ENCODE data around the gene GTPBP3. TPM values are rescaled to one million over a fixed set of nuclear protein-coding genes. Genes with fewer than 3 reads are reported as not detected.

Gene GTPBP3
- total and polyA plus RNA-seq, 9 of the 15 experiments (the other 6 are each of a cell fraction or from before 2014, with no cell fraction given): 4.9 to 124 (median 22.6) TPM

DNA sequence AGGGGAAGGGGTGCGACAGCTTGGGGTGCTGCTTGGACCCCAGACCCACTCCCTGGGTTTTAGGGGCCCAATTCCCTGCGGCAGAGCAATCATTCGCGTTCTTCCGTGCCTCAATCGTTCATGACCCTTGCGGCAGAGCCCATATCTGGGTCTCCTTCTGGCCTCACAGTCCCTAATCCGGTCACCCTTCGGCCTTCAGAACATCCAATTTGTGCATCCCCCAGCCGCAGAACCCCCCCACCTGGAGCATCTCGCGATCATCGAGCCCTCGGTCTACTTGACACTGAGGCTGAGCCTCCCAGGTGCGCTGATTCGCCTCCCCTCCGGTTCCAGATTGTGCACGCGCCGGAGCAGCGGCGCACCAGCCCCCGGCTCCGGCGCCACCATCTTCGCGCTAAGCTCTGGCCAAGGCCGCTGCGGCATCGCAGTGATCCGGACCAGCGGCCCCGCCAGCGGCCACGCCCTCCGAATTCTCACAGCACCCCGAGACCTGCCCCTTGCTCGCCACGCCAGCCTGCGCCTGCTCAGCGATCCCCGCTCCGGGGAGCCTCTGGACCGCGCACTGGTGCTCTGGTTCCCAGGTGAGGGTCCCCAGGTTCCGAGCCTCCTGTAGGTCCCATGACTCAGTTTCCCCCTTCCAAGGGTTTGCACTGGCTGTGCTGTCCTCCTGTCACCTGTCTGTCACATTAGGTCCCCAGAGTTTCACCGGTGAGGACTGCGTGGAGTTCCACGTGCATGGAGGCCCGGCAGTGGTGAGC is 501 bp downstream of the GTPBP3 start (continued):
- TF ChIP-seq, protein P1, sequence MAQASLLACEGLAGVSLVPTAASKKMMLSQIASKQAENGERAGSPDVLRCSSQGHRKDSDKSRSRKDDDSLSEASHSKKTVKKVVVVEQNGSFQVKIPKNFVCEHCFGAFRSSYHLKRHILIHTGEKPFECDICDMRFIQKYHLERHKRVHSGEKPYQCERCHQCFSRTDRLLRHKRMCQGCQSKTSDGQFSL (CRISPR knock-in tag; IDR thresholded peaks at IDR 0.05): peak; percentile 88
- TF ChIP-seq, protein P1 (tag; IDR thresholded peaks at IDR 0.05): peak in 1 of 2 experiments; percentile 42; a peak in 1 of 4 replicates
- TF ChIP-seq MTF1 (CRISPR knock-in tag; IDR thresholded peaks at IDR 0.05; ENCODE audit: borderline replicate concordance) (no peak), EHMT2 (IDR thresholded peaks at IDR 0.05) (no peak), HOXB6 (CRISPR knock-in tag; IDR thresholded peaks at IDR 0.05; ENCODE audit: borderline replicate concordance) (no peak), CXXC5 (CRISPR knock-in tag; IDR thresholded peaks at IDR 0.05) (no peak; the same call in 1 of the 2 replicates), C11orf30 (IDR thresholded peaks at IDR 0.05; ENCODE audit: low read depth) (no peak), ZFP30 (CRISPR knock-in tag; IDR thresholded peaks at IDR 0.05; ENCODE audit: borderline replicate concordance) (no peak), NCOA2 (IDR thresholded peaks at IDR 0.05; ENCODE audit: partially characterized antibody in 2 of 2) (no peak), ZNF785 (CRISPR knock-in tag; IDR thresholded peaks at IDR 0.05) (no peak), IRF2 (CRISPR knock-in tag; IDR thresholded peaks at IDR 0.05) (no peak), ZNF778 (CRISPR knock-in tag; IDR thresholded peaks at IDR 0.05) (no peak), ZNF184 (CRISPR knock-in tag; IDR thresholded peaks at IDR 0.05) (no peak), ZNF316 (IDR thresholded peaks at IDR 0.05) (no peak), PCBP2 (IDR thresholded peaks at IDR 0.05; ENCODE audit: low read depth, low read length, poor library complexity, severe bottlenecking) (no peak), CTBP1 (IDR thresholded peaks at IDR 0.05; ENCODE audit: borderline replicate concordance) (no peak), RAD21 (CRISPR knock-in tag; conservative IDR thresholded peaks at IDR 0.05 in 1 of 2, IDR thresholded peaks at IDR 0.05 in 1 of 2) (no peak), ZBTB8A (IDR thresholded peaks at IDR 0.05; ENCODE audit: partially characterized antibody) (no peak)
- TF ChIP-seq, protein P2, sequence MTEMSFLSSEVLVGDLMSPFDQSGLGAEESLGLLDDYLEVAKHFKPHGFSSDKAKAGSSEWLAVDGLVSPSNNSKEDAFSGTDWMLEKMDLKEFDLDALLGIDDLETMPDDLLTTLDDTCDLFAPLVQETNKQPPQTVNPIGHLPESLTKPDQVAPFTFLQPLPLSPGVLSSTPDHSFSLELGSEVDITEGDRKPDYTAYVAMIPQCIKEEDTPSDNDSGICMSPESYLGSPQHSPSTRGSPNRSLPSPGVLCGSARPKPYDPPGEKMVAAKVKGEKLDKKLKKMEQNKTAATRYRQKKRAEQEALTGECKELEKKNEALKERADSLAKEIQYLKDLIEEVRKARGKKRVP (CRISPR knock-in tag; IDR thresholded peaks at IDR 0.05): no peak
- TF ChIP-seq, protein P3, sequence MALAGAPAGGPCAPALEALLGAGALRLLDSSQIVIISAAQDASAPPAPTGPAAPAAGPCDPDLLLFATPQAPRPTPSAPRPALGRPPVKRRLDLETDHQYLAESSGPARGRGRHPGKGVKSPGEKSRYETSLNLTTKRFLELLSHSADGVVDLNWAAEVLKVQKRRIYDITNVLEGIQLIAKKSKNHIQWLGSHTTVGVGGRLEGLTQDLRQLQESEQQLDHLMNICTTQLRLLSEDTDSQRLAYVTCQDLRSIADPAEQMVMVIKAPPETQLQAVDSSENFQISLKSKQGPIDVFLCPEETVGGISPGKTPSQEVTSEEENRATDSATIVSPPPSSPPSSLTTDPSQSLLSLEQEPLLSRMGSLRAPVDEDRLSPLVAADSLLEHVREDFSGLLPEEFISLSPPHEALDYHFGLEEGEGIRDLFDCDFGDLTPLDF (CRISPR knock-in tag; IDR thresholded peaks at IDR 0.05): no peak
- TF ChIP-seq, protein P4, sequence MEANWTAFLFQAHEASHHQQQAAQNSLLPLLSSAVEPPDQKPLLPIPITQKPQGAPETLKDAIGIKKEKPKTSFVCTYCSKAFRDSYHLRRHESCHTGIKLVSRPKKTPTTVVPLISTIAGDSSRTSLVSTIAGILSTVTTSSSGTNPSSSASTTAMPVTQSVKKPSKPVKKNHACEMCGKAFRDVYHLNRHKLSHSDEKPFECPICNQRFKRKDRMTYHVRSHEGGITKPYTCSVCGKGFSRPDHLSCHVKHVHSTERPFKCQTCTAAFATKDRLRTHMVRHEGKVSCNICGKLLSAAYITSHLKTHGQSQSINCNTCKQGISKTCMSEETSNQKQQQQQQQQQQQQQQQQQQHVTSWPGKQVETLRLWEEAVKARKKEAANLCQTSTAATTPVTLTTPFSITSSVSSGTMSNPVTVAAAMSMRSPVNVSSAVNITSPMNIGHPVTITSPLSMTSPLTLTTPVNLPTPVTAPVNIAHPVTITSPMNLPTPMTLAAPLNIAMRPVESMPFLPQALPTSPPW (CRISPR knock-in tag; IDR thresholded peaks at IDR 0.05): no peak
- TF ChIP-seq, protein P5, sequence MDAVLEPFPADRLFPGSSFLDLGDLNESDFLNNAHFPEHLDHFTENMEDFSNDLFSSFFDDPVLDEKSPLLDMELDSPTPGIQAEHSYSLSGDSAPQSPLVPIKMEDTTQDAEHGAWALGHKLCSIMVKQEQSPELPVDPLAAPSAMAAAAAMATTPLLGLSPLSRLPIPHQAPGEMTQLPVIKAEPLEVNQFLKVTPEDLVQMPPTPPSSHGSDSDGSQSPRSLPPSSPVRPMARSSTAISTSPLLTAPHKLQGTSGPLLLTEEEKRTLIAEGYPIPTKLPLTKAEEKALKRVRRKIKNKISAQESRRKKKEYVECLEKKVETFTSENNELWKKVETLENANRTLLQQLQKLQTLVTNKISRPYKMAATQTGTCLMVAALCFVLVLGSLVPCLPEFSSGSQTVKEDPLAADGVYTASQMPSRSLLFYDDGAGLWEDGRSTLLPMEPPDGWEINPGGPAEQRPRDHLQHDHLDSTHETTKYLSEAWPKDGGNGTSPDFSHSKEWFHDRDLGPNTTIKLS (IDR thresholded peaks at IDR 0.05; ENCODE audit: borderline replicate concordance, low read depth): no peak
